ENCODE results near the gene CNNM1. TPM values are rescaled to one million over a fixed set of nuclear protein-coding genes. Genes with fewer than 3 reads are reported as not detected.
A peak's percentile ranks its signal among the peaks of the same experiment; 100 is the strongest.

Gene CNNM1
- total RNA-seq (2021) (not detected in 2 replicates), Bru-seq, nascent RNA (not detected), BruChase-seq, experiment 1, labeled RNA remaining after a 2-hour chase (not detected), BruChase-seq, experiment 2, labeled RNA remaining after a 6-hour chase (not detected)
- long read RNA-seq, result 0 reads

- Histone ChIP-seq H3K79me2 (ENCODE audit: low read depth) (no peaks in the 10 kb centered on the region), H3K9me2 (ENCODE audit: insufficient read depth) (no peaks in the 10 kb centered on the region; the same call in 1 of the 2 replicates), H3F3A (ENCODE audit: insufficient read depth, low read depth) (no peaks in the 10 kb centered on the region), H3K9me3 (ENCODE audit: insufficient read depth, low read depth) (no peaks in the 10 kb centered on the region), H2AFZ (no peak within 1 kb of the TSS), H3K4me1 (replicated peaks; ENCODE audit: insufficient read depth) (no peaks in the 10 kb centered on the region), H3K4me3 (no peak within 1 kb of the TSS), H3K27me3 (ENCODE audit: insufficient read depth, low read depth) (peaks cover 5% of the 10 kb centered on the region; the same call in 1 of the 2 replicates), H3K36me3 (ENCODE audit: low read depth) (no peaks in the 10 kb centered on the region), H4K20me1 (ENCODE audit: insufficient read depth) (no peaks in the 10 kb centered on the region), H3K4me2 (no peak within 1 kb of the TSS), H3K27ac (no peak within 1 kb of the TSS)
- BruUV-seq (replicated peaks), result no TSS peak
- POLR2A ChIA-PET (ENCODE audit: unreplicated experiment), result no interaction called here
- DNase-seq, result no peak
- no peak for TF ChIP-seq EZH2 (IDR thresholded peaks at IDR 0.05; ENCODE audit: low read depth)
- TF ChIP-seq, protein P1, sequence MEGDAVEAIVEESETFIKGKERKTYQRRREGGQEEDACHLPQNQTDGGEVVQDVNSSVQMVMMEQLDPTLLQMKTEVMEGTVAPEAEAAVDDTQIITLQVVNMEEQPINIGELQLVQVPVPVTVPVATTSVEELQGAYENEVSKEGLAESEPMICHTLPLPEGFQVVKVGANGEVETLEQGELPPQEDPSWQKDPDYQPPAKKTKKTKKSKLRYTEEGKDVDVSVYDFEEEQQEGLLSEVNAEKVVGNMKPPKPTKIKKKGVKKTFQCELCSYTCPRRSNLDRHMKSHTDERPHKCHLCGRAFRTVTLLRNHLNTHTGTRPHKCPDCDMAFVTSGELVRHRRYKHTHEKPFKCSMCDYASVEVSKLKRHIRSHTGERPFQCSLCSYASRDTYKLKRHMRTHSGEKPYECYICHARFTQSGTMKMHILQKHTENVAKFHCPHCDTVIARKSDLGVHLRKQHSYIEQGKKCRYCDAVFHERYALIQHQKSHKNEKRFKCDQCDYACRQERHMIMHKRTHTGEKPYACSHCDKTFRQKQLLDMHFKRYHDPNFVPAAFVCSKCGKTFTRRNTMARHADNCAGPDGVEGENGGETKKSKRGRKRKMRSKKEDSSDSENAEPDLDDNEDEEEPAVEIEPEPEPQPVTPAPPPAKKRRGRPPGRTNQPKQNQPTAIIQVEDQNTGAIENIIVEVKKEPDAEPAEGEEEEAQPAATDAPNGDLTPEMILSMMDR (conservative IDR thresholded peaks at IDR 0.05), result no peak
- CTCF ChIA-PET, result no interaction called here
- intact Hi-C loops (cut with micrococcal nuclease; ENCODE audit: unreplicated experiment), result no loop called here
Observed at GRCh38 chr10:99329304-99329553, at the start of gene CNNM1. Gene CNNM1 (plus strand): TSS chr10:99329356. CDS start chr10:99329388, 32 bp downstream.

DNA sequence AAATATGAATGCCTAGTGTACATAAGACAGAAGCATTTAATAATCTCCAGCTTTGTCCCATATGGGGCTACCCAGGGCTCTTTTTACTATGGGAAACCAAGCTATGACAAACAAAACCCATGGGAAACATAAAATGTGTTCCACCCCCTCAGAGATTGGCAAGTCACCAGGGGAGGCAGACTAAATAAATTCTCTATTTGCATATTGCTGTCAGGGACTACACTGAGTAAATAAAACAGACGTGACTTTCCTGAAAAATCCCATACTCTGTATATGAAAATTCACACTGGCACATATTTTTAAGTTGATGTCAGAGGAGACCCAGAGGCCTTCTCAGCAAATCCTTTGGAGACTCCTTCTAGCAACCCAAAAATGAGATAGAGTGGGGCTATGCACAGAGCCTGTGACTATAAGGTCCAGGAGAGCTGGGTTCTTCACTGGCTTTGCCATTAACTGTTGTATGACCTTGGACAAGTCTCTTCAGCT, 49.5 kb upstream of the CNNM1 start:
- H3K27ac ChIP-seq, result no peak overlapping the region
- POLR2A ChIA-PET (ENCODE audit: unreplicated experiment), result no interaction called here
- no TSS peak for BruUV-seq (replicated peaks)
- H3K36me3 ChIP-seq (ENCODE audit: low read depth), result no peaks in the 10 kb centered on the region
- TF ChIP-seq, protein P1 (conservative IDR thresholded peaks at IDR 0.05), result no peak
- no peak for TF ChIP-seq EZH2 (IDR thresholded peaks at IDR 0.05; ENCODE audit: low read depth)
- peak in 1 of 2 experiments; percentile 56 for DNase-seq
- no peaks in the 10 kb centered on the region for H3K79me2 ChIP-seq (ENCODE audit: low read depth)
- CTCF ChIA-PET, result no interaction called here
- H3K4me1 ChIP-seq (replicated peaks; ENCODE audit: insufficient read depth), result no peaks in the 10 kb centered on the region
- H4K20me1 ChIP-seq (ENCODE audit: insufficient read depth), result no peaks in the 10 kb centered on the region
- H3K9me2 ChIP-seq (ENCODE audit: insufficient read depth), result no peaks in the 10 kb centered on the region
- no peaks in the 10 kb centered on the region for H3F3A ChIP-seq (ENCODE audit: insufficient read depth, low read depth)
- H3K4me3 ChIP-seq, result no peak overlapping the region
- no peak overlapping the region for H3K4me2 ChIP-seq
- no peaks in the 10 kb centered on the region for H3K9me3 ChIP-seq (ENCODE audit: insufficient read depth, low read depth)
- peaks cover 2% of the 10 kb centered on the region; the same call in 1 of the 2 replicates for H3K27me3 ChIP-seq (ENCODE audit: insufficient read depth, low read depth)
- no peak overlapping the region for H2AFZ ChIP-seq
- intact Hi-C loops (cut with micrococcal nuclease; ENCODE audit: unreplicated experiment), result no loop called here

DNA sequence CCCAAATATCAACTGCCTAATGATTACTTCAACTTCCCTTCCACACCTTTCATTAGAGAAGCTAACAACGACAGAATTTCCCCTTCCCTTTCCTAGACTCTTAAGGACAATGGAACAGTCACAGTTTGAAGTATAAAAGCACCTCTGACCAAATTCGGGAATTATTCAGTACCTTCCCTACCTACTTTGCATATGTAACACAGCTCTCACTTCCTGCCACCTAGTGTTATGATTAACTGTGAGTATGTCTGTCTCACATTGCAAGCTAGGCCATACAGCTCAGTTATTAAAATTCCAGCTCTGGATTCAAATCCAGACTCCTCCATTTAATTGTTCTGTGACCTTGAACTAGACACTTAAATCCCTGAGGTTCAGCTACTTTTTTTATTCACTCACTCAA, 48.7 kb upstream of the CNNM1 start:
- Histone ChIP-seq H3K27me3 (ENCODE audit: insufficient read depth, low read depth) (peaks cover 2% of the 10 kb centered on the region; the same call in 1 of the 2 replicates), H3K4me1 (replicated peaks; ENCODE audit: insufficient read depth) (no peaks in the 10 kb centered on the region), H3K9me3 (ENCODE audit: insufficient read depth, low read depth) (no peaks in the 10 kb centered on the region), H3K4me2 (no peak overlapping the region), H3K4me3 (no peak overlapping the region), H3F3A (ENCODE audit: insufficient read depth, low read depth) (no peaks in the 10 kb centered on the region), H3K27ac (no peak overlapping the region), H4K20me1 (ENCODE audit: insufficient read depth) (no peaks in the 10 kb centered on the region), H3K36me3 (ENCODE audit: low read depth) (no peaks in the 10 kb centered on the region), H3K9me2 (ENCODE audit: insufficient read depth) (no peaks in the 10 kb centered on the region), H3K79me2 (ENCODE audit: low read depth) (no peaks in the 10 kb centered on the region), H2AFZ (no peak overlapping the region)
- no TSS peak for BruUV-seq (replicated peaks)
- intact Hi-C loops (cut with micrococcal nuclease; ENCODE audit: unreplicated experiment), result no loop called here
- POLR2A ChIA-PET (ENCODE audit: unreplicated experiment), result no interaction called here
- CTCF ChIA-PET, result no interaction called here
- DNase-seq, result no peak
- no peak for TF ChIP-seq EZH2 (IDR thresholded peaks at IDR 0.05; ENCODE audit: low read depth)
- TF ChIP-seq, protein P1 (conservative IDR thresholded peaks at IDR 0.05), result no peak
